Ascending aorta (tissue), 2 donors: ENCODE measurements around the gene CCR2. TPM values are rescaled to one million over a fixed set of nuclear protein-coding genes. Genes with fewer than 3 reads are reported as not detected.

Source experiments
- DNase-seq, 2 donors: peaks; one replicate each; pipeline ENCODE4 v3.0.0-alpha.2; 2019; ENCODE audit warnings: low spot score in 2 of 2
- H3K27ac ChIP-seq, 2 donors: fragments of 200-600 bp; sonication (generic); one replicate each; pipeline ENCODE4 v1.5.1; 2016 to 2017; ENCODE audit warnings: mild to moderate bottlenecking in 1 of 2
- H3K27me3 ChIP-seq: fragments of 200-600 bp; sonication (generic); one replicate; pipeline ENCODE4 v1.5.1; 2017
- H3K36me3 ChIP-seq, 2 donors: fragments of 200-600 bp; sonication (generic); one replicate each; pipeline ENCODE4 v1.5.1; 2016
- H3K4me1 ChIP-seq, 2 donors: fragments of 200-600 bp; sonication (generic); one replicate each; pipeline ENCODE4 v1.5.1; 2016 to 2017; ENCODE audit warnings: mild to moderate bottlenecking in 1 of 2
- H3K4me3 ChIP-seq, 2 donors: fragments of 200-600 bp; sonication (generic); one replicate each; pipeline ENCODE4 v1.5.1; 2016 to 2017; ENCODE audit warnings: mild to moderate bottlenecking in 1 of 2
- H3K9me3 ChIP-seq, 2 donors: fragments of 200-600 bp; sonication (generic); one replicate each; pipeline ENCODE4 v1.5.1; 2016
- CTCF ChIP-seq, 3 experiments: fragments of 200-600 bp in 2 of 3; fragments of 450-650 bp in 1 of 3; sonication (generic) in 2 of 3; IDR thresholded peaks; one replicate each; pipeline ENCODE4 v1.5.1; 2016 to 2019; ENCODE audit warnings: antibody characterized with exemption in 3 of 3, mild to moderate bottlenecking in 1 of 3, moderate library complexity in 1 of 3
- intact Hi-C: fragments of 100-400 bp; cut with DNase I; formaldehyde crosslinking; loops from one replicate; pipeline ENCODE4 v1.15.1; 2023
- total RNA-seq: library from RNA; depleted of rRNA; stranded (reverse); fragments of >200 nt; gene quantifications from one replicate; pipeline ENCODE4 v1.1.0, GENCODE V29; 2016

Gene CCR2
- total RNA-seq, 1 donor from 2014 or later: 0.11 TPM

GRCh38 chr3:46348823-46349482, 5.0 kb upstream of the CCR2 start:
- Histone ChIP-seq H3K4me1 (no peaks in the 10 kb centered on the region), H3K9me3 (no peaks in the 10 kb centered on the region), H3K27ac (no peak overlapping the region), H3K36me3 (no peaks in the 10 kb centered on the region), H3K4me3 (no peak overlapping the region), H3K27me3 (no peaks in the 10 kb centered on the region)
- intact Hi-C loops: no loop called here
- DNase-seq: no peak
- TF ChIP-seq CTCF (IDR thresholded peaks at IDR 0.05): no peak

- Histone ChIP-seq H3K4me3 (no peak overlapping the region), H3K9me3 (no peaks in the 10 kb centered on the region), H3K4me1 (no peaks in the 10 kb centered on the region), H3K36me3 (no peaks in the 10 kb centered on the region), H3K27ac (no peak overlapping the region), H3K27me3 (no peaks in the 10 kb centered on the region)
- no peak for DNase-seq
- intact Hi-C loops: no loop called here
- TF ChIP-seq CTCF (IDR thresholded peaks at IDR 0.05): no peak
These were observed 4.2 kb upstream of the CCR2 start for GRCh38 chr3:46349484-46350261.

- intact Hi-C loops: no loop called here
- TF ChIP-seq CTCF (IDR thresholded peaks at IDR 0.05): no peak
- DNase-seq: no peak
- no peak overlapping the region for H3K27ac ChIP-seq
- no peaks in the 10 kb centered on the region for H3K36me3 ChIP-seq
- H3K4me1 ChIP-seq: no peaks in the 10 kb centered on the region
- H3K9me3 ChIP-seq: no peaks in the 10 kb centered on the region
- H3K27me3 ChIP-seq: no peaks in the 10 kb centered on the region
- H3K4me3 ChIP-seq: no peak overlapping the region
These were observed 3.7 kb upstream of the CCR2 start for GRCh38 chr3:46350262-46350565.

GRCh38 chr3:46351646-46352045, 2.3 kb upstream of the CCR2 start:
- no peaks in the 10 kb centered on the region for H3K9me3 ChIP-seq
- intact Hi-C loops: no loop called here
- no peaks in the 10 kb centered on the region for H3K27me3 ChIP-seq
- no peak for TF ChIP-seq CTCF (IDR thresholded peaks at IDR 0.05)
- no peak for DNase-seq
- no peak overlapping the region for H3K27ac ChIP-seq
- no peak overlapping the region for H3K4me3 ChIP-seq
- H3K4me1 ChIP-seq: no peaks in the 10 kb centered on the region
- no peaks in the 10 kb centered on the region for H3K36me3 ChIP-seq

- Histone ChIP-seq H3K27me3 (no peaks in the 10 kb centered on the region), H3K27ac (no peak overlapping the region), H3K36me3 (no peaks in the 10 kb centered on the region), H3K9me3 (no peaks in the 10 kb centered on the region), H3K4me1 (no peaks in the 10 kb centered on the region), H3K4me3 (no peak overlapping the region)
- no peak for TF ChIP-seq CTCF (IDR thresholded peaks at IDR 0.05)
- DNase-seq: no peak
- intact Hi-C loops: no loop called here
These were observed 821 bp upstream of the CCR2 start for GRCh38 chr3:46353090-46353489.
